Measurements from ENCODE around the gene CAPN10. TPM values are rescaled to one million over a fixed set of nuclear protein-coding genes. Genes with fewer than 3 reads are reported as not detected.

Gene CAPN10
- total RNA-seq, 1 donor from 2014 or later, result 62.7 TPM

GRCh38 chr2:240571314-240571973 lies 15.1 kb upstream of the CAPN10 start:
- H3K4me1 Mint-ChIP-seq, result peaks cover 16% of the 10 kb centered on the region
- no peak overlapping the region for H3K27ac Mint-ChIP-seq (ENCODE audit: unreplicated experiment)
- no peak for DNase-seq (ENCODE audit: low read depth, low spot score)
- TF ChIP-seq, protein P1, sequence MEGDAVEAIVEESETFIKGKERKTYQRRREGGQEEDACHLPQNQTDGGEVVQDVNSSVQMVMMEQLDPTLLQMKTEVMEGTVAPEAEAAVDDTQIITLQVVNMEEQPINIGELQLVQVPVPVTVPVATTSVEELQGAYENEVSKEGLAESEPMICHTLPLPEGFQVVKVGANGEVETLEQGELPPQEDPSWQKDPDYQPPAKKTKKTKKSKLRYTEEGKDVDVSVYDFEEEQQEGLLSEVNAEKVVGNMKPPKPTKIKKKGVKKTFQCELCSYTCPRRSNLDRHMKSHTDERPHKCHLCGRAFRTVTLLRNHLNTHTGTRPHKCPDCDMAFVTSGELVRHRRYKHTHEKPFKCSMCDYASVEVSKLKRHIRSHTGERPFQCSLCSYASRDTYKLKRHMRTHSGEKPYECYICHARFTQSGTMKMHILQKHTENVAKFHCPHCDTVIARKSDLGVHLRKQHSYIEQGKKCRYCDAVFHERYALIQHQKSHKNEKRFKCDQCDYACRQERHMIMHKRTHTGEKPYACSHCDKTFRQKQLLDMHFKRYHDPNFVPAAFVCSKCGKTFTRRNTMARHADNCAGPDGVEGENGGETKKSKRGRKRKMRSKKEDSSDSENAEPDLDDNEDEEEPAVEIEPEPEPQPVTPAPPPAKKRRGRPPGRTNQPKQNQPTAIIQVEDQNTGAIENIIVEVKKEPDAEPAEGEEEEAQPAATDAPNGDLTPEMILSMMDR (conservative IDR thresholded peaks at IDR 0.05), result no peak
- peaks cover 8% of the 10 kb centered on the region for H3K27me3 Mint-ChIP-seq (ENCODE audit: low read depth)
- H3K9me3 Mint-ChIP-seq, result no peaks in the 10 kb centered on the region
- peak overlapping the region; percentile 58 for H3K4me3 Mint-ChIP-seq
- no peaks in the 10 kb centered on the region for H3K36me3 Mint-ChIP-seq (ENCODE audit: low read depth)

- Mint-ChIP-seq H3K4me1 (peaks cover 12% of the 10 kb centered on the region), H3K4me3 (peak overlapping the region; percentile 15), H3K9me3 (no peaks in the 10 kb centered on the region), H3K27me3 (ENCODE audit: low read depth) (peaks cover 4% of the 10 kb centered on the region), H3K36me3 (ENCODE audit: low read depth) (no peaks in the 10 kb centered on the region), H3K27ac (ENCODE audit: unreplicated experiment) (no peak overlapping the region)
- no peak for DNase-seq (ENCODE audit: low read depth, low spot score)
- TF ChIP-seq, protein P1 (conservative IDR thresholded peaks at IDR 0.05), result no peak
Observed at GRCh38 chr2:240572141-240573031, 14.1 kb upstream of the CAPN10 start.

DNA sequence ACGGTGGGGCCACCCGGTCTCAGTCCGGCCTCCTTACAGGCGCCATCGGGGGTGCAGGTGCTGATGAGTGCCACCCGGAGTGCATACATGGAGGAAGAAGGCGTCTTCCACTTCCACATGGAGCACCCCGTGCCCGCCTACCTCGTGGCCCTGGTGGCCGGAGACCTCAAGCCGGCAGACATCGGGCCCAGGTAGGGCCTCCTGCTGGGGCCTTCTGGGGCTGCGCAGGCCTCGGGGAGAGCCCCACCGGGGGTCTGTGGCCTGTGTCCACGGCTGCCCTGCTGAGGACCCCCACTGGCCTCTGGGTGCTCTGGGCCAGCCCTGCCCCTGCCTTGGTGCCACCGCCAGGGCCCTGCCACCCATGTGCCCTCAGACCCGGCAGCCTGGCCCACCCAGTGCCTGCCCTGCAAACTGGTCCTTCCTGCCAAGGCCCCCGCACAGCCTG lies 13.4 kb upstream of the CAPN10 start:
- no peaks in the 10 kb centered on the region for H3K27me3 Mint-ChIP-seq (ENCODE audit: low read depth)
- no peaks in the 10 kb centered on the region for H3K9me3 Mint-ChIP-seq
- H3K27ac Mint-ChIP-seq (ENCODE audit: unreplicated experiment), result no peak overlapping the region
- peaks cover 7% of the 10 kb centered on the region for H3K4me1 Mint-ChIP-seq
- no peak overlapping the region for H3K4me3 Mint-ChIP-seq
- H3K36me3 Mint-ChIP-seq (ENCODE audit: low read depth), result no peaks in the 10 kb centered on the region
- TF ChIP-seq, protein P1 (conservative IDR thresholded peaks at IDR 0.05), result no peak
- DNase-seq (ENCODE audit: low read depth, low spot score), result no peak

GRCh38 chr2:240573516-240574385 lies 12.8 kb upstream of the CAPN10 start:
- H3K36me3 Mint-ChIP-seq (ENCODE audit: low read depth), result no peaks in the 10 kb centered on the region
- no peaks in the 10 kb centered on the region for H3K27me3 Mint-ChIP-seq (ENCODE audit: low read depth)
- no peaks in the 10 kb centered on the region for H3K9me3 Mint-ChIP-seq
- H3K27ac Mint-ChIP-seq (ENCODE audit: unreplicated experiment), result no peak overlapping the region
- TF ChIP-seq, protein P1 (conservative IDR thresholded peaks at IDR 0.05), result no peak
- DNase-seq (ENCODE audit: low read depth, low spot score), result no peak
- no peak overlapping the region for H3K4me3 Mint-ChIP-seq
- peaks cover 7% of the 10 kb centered on the region for H3K4me1 Mint-ChIP-seq

Data from neural crest cell (in vitro differentiated cells).